HG03196 (cell line): ENCODE measurements around the gene KIF3A.

Experiments
- ATAC-seq: cut with Tn5 transposase; IDR thresholded peaks from one replicate; pipeline ENCODE4 v1.9.1; 2021; ENCODE audit not compliant: unreplicated experiment

The KIF3A gene

GRCh38 chr5:132754947-132755346 lies 17.6 kb upstream of the KIF3A start:
- no peak for ATAC-seq

- ATAC-seq = no peak
Observed at GRCh38 chr5:132754111-132754510, 16.8 kb upstream of the KIF3A start.

- no peak for ATAC-seq
Observed at GRCh38 chr5:132753135-132753987, 16.0 kb upstream of the KIF3A start.

GRCh38 chr5:132752581-132753125 lies 15.3 kb upstream of the KIF3A start:
- ATAC-seq = no peak

- ATAC-seq = no peak
Observed at GRCh38 chr5:132751971-132752580, 14.7 kb upstream of the KIF3A start.

- ATAC-seq = peak; percentile 40
Observed at GRCh38 chr5:132751444-132751843, 14.1 kb upstream of the KIF3A start.

GRCh38 chr5:132750471-132751230 lies 13.3 kb upstream of the KIF3A start:
- peak; percentile 41 for ATAC-seq

- ATAC-seq = no peak
Observed at GRCh38 chr5:132749506-132749905, 12.2 kb upstream of the KIF3A start.

GRCh38 chr5:132748522-132749000 lies 11.2 kb upstream of the KIF3A start:
- ATAC-seq = no peak

GRCh38 chr5:132747616-132748440 lies 10.5 kb upstream of the KIF3A start:
- ATAC-seq = no peak

- no peak for ATAC-seq
Observed at GRCh38 chr5:132746954-132747615, 9.7 kb upstream of the KIF3A start, which contains the start of gene CCNI2. CCNI2 (plus strand) TSS chr5:132747426; CDS start chr5:132747496, 70 bp downstream.

GRCh38 chr5:132746592-132746953 lies 9.2 kb upstream of the KIF3A start:
- ATAC-seq = no peak

GRCh38 chr5:132744659-132745058 lies 7.3 kb upstream of the KIF3A start:
- ATAC-seq = no peak

- ATAC-seq = no peak
Observed at GRCh38 chr5:132742626-132743025, 5.3 kb upstream of the KIF3A start.

GRCh38 chr5:132742158-132742557 lies 4.8 kb upstream of the KIF3A start:
- no peak for ATAC-seq

- ATAC-seq = no peak
Observed at GRCh38 chr5:132739232-132739631, 1.9 kb upstream of the KIF3A start.

- ATAC-seq = no peak
Observed at GRCh38 chr5:132737982-132738681, 786 bp upstream of the KIF3A start.

- no peak for ATAC-seq
Observed at GRCh38 chr5:132734687-132735086, 2.7 kb downstream of the KIF3A start.

GRCh38 chr5:132733499-132734148 lies 3.7 kb downstream of the KIF3A start:
- ATAC-seq = no peak
